K562 (cell line): ENCODE results near the gene SLC44A5.

Experiments
- CTCF ChIP-seq, 3 experiments: IDR thresholded peaks in 2 of 3; conservative IDR thresholded peaks in 1 of 3; 2 replicates each; pipeline ENCODE4 v1.5.1; 2011 to 2012; ENCODE audit warnings: low read length in 3 of 3, mild to moderate bottlenecking in 3 of 3, control low read depth in 2 of 3, improper control_type of control experiment in 1 of 3, inconsistent platforms in 1 of 3, low read depth in 1 of 3, mixed read lengths in 1 of 3, moderate library complexity in 1 of 3; ENCODE audit not compliant: insufficient read depth in 2 of 3
- EZH2 ChIP-seq: IDR thresholded peaks from 2 replicates; pipeline ENCODE4 v1.6.1; 2012; ENCODE audit warnings: low read depth, mild to moderate bottlenecking, inconsistent platforms, low read length, borderline replicate concordance
- JUN ChIP-seq, 2 experiments: sonication (generic) in 1 of 2; formaldehyde crosslinking in 1 of 2; IDR thresholded peaks; 2 replicates each; pipeline versions ENCODE4 v1.6.1 to v1.8.0; 2012 to 2022; ENCODE audit warnings: borderline replicate concordance in 2 of 2, mild to moderate bottlenecking in 2 of 2, improper control_type of control experiment in 1 of 2, low read depth in 1 of 2, low read length in 1 of 2, missing genetic modification reagents in 1 of 2
- MYNN ChIP-seq, 2 experiments: sonication (generic); formaldehyde crosslinking in 1 of 2; IDR thresholded peaks; 2 replicates each; pipeline versions ENCODE4 v1.5.0 to v1.6.1; 2016 to 2020; ENCODE audit warnings: antibody characterized with exemption in 1 of 2, missing genetic modification reagents in 1 of 2
- PCBP2 ChIP-seq: fragments of 200-400 bp; formaldehyde crosslinking; IDR thresholded peaks from 2 replicates; pipeline ENCODE4 v1.6.1; 2018; ENCODE audit warnings: low read length, low read depth, mild to moderate bottlenecking, moderate library complexity; ENCODE audit not compliant: poor library complexity, severe bottlenecking
- POLR2A ChIP-seq: fragments of 450-650 bp; conservative IDR thresholded peaks from 2 replicates; pipeline ENCODE4 v1.6.1; 2016
- PRDM10 ChIP-seq: fragments of 450-650 bp; IDR thresholded peaks from 2 replicates; pipeline ENCODE4 v1.6.1; 2018; ENCODE audit not compliant: partially characterized antibody
- SAFB2 ChIP-seq: fragments of 200-400 bp; formaldehyde crosslinking; IDR thresholded peaks from 2 replicates; pipeline ENCODE4 v1.6.1; 2018; ENCODE audit warnings: borderline replicate concordance, low read length, low read depth, moderate library complexity; ENCODE audit not compliant: severe bottlenecking
- TAF1 ChIP-seq: IDR thresholded peaks from 2 replicates; pipeline ENCODE4 v1.6.1; 2011; ENCODE audit warnings: mild to moderate bottlenecking, low read length, moderate library complexity; ENCODE audit not compliant: insufficient read depth, control insufficient read depth, severe bottlenecking; ENCODE audit errors: extremely low read depth
- ZBTB2 ChIP-seq: fragments of 450-650 bp; IDR thresholded peaks from 2 replicates; pipeline ENCODE4 v1.6.1; 2016; ENCODE audit warnings: antibody characterized with exemption
- ZNF766 ChIP-seq: fragments of 200-800 bp; sonication (Bioruptor generic); conservative IDR thresholded peaks from 2 replicates; pipeline ENCODE4 v1.6.1; 2016; ENCODE audit warnings: missing genetic modification characterization, missing compliant biosample characterization
- ZSCAN29 ChIP-seq: fragments of 450-650 bp; IDR thresholded peaks from 2 replicates; pipeline ENCODE4 v1.6.1; 2017

- TF ChIP-seq TAF1 (no peak), EZH2 (no peak), ZSCAN29 (no peak), ZNF766 (no peak), CTCF (IDR thresholded peaks at IDR 0.05 in 2 of 3, conservative IDR thresholded peaks at IDR 0.05 in 1 of 3; ENCODE audit: insufficient read depth in 2 of 3, low read depth in 1 of 3, low read length in 3 of 3) (no peak), POLR2A (no peak), JUN (IDR thresholded peaks at IDR 0.05; ENCODE audit: borderline replicate concordance, low read depth, low read length) (no peak), JUN (CRISPR knock-in tag; IDR thresholded peaks at IDR 0.05; ENCODE audit: borderline replicate concordance) (no peak), MYNN (IDR thresholded peaks at IDR 0.05) (no peak), MYNN (CRISPR knock-in tag; IDR thresholded peaks at IDR 0.05) (no peak), ZBTB2 (no peak), SAFB2 (no peak), PCBP2 (no peak), PRDM10 (no peak)
These were observed 10.1 kb downstream of the SLC44A5 start for GRCh38 chr1:75600781-75601180.
